DOHH2 (cell line): ENCODE results near the gene CACNB4.

ENCODE experiments used
- CTCF ChIP-seq: fragments of 200-600 bp; sonication (generic); IDR thresholded peaks from one replicate; pipeline ENCODE4 v1.5.1; 2014; ENCODE audit warnings: antibody characterized with exemption, mild to moderate bottlenecking, low read depth, low read length; ENCODE audit not compliant: poor library complexity, severe bottlenecking
- EZH2phosphoT487 ChIP-seq: fragments of 200-600 bp; sonication (generic); IDR thresholded peaks from 2 replicates; pipeline ENCODE4 v1.6.1; 2017; ENCODE audit warnings: borderline replicate concordance, mild to moderate bottlenecking, antibody characterized with exemption, low read length, moderate library complexity, mixed read lengths

GRCh38 chr2:151816843-151817242, 282.0 kb downstream of the CACNB4 start:
- no peak for TF ChIP-seq CTCF
- no peak for TF ChIP-seq EZH2phosphoT487
